Liver (tissue), 9 donors: ENCODE results near the gene SLC24A1. TPM values are rescaled to one million over a fixed set of nuclear protein-coding genes. Genes with fewer than 3 reads are reported as not detected.

Experiments used
- DNase-seq: peaks from one replicate; pipeline ENCODE4 v3.0.0-alpha.2; 2017; ENCODE audit warnings: low spot score
- H3K27ac ChIP-seq, 2 donors: one replicate each; pipeline ENCODE4 v1.7.0; 2013; ENCODE audit warnings: inconsistent platforms in 2 of 2, low read length in 2 of 2, control low read depth in 1 of 2, low read depth in 1 of 2, mild to moderate bottlenecking in 1 of 2
- H3K27me3 ChIP-seq, 4 donors: one replicate each; pipeline versions ENCODE4 v1.6.1 to v1.7.0; 2013; ENCODE audit warnings: low read length in 3 of 4, inconsistent platforms in 1 of 4, mild to moderate bottlenecking in 1 of 4, moderate library complexity in 1 of 4; ENCODE audit not compliant: control insufficient read depth in 4 of 4, insufficient read depth in 4 of 4
- H3K36me3 ChIP-seq, 4 donors: one replicate each; pipeline versions ENCODE4 v1.6.1 to v1.7.0; 2013; ENCODE audit warnings: low read length in 3 of 4, mild to moderate bottlenecking in 3 of 4, low read depth in 1 of 4, moderate library complexity in 1 of 4; ENCODE audit not compliant: control insufficient read depth in 4 of 4, insufficient read depth in 3 of 4
- H3K4me1 ChIP-seq, 4 donors: one replicate each; pipeline versions ENCODE4 v1.6.1 to v1.7.0; 2013; ENCODE audit warnings: low read length in 3 of 4, mild to moderate bottlenecking in 3 of 4, moderate library complexity in 1 of 4; ENCODE audit not compliant: control insufficient read depth in 4 of 4, insufficient read depth in 4 of 4
- H3K4me3 ChIP-seq, 3 donors: one replicate each; pipeline versions ENCODE4 v1.6.1 to v1.7.0; 2013; ENCODE audit warnings: low read length in 3 of 3, control low read depth in 1 of 3, low read depth in 1 of 3, mild to moderate bottlenecking in 1 of 3
- H3K9ac ChIP-seq, 2 donors: one replicate each; pipeline ENCODE4 v1.7.0; 2013; ENCODE audit warnings: low read length in 2 of 2, mild to moderate bottlenecking in 2 of 2, moderate library complexity in 2 of 2, control low read depth in 1 of 2, low read depth in 1 of 2
- H3K9me3 ChIP-seq, 4 donors: one replicate each; pipeline versions ENCODE4 v1.6.1 to v1.7.0; 2013; ENCODE audit warnings: low read length in 3 of 4; ENCODE audit not compliant: control insufficient read depth in 4 of 4
- EGR1 ChIP-seq, 2 donors: IDR thresholded peaks; 2 replicates each; pipeline ENCODE4 v1.6.1; 2016 to 2018; ENCODE audit warnings: antibody characterized with exemption in 2 of 2, low read depth in 2 of 2
- FOXA1 ChIP-seq: IDR thresholded peaks from 2 replicates; pipeline ENCODE4 v1.6.1; 2016; ENCODE audit warnings: antibody characterized with exemption
- GABPA ChIP-seq, 2 donors: IDR thresholded peaks in 1 of 2; conservative IDR thresholded peaks in 1 of 2; 2 replicates each; pipeline ENCODE4 v1.6.1; 2016; ENCODE audit warnings: antibody characterized with exemption in 2 of 2, mild to moderate bottlenecking in 1 of 2, moderate library complexity in 1 of 2
- HNF4A ChIP-seq, 2 donors: conservative IDR thresholded peaks; 2 replicates each; pipeline ENCODE4 v1.6.1; 2016; ENCODE audit warnings: antibody characterized with exemption in 2 of 2, mild to moderate bottlenecking in 2 of 2
- HNF4G ChIP-seq: IDR thresholded peaks from 2 replicates; pipeline ENCODE4 v1.6.1; 2016; ENCODE audit warnings: antibody characterized with exemption
- JUND ChIP-seq, 2 donors: IDR thresholded peaks; 2 replicates each; pipeline ENCODE4 v1.6.1; 2016; ENCODE audit warnings: antibody characterized with exemption in 2 of 2
- NR2F2 ChIP-seq: IDR thresholded peaks from 2 replicates; pipeline ENCODE4 v1.6.1; 2016; ENCODE audit warnings: antibody characterized with exemption
- RAD21 ChIP-seq, 2 donors: IDR thresholded peaks; 2 replicates each; pipeline ENCODE4 v1.6.1; 2016; ENCODE audit warnings: antibody characterized with exemption in 2 of 2, mild to moderate bottlenecking in 2 of 2
- TAF1 ChIP-seq: conservative IDR thresholded peaks from 2 replicates; pipeline ENCODE4 v1.6.1; 2016; ENCODE audit warnings: antibody characterized with exemption, mild to moderate bottlenecking
- YY1 ChIP-seq: IDR thresholded peaks from 2 replicates; pipeline ENCODE4 v1.6.1; 2016; ENCODE audit warnings: antibody characterized with exemption, mild to moderate bottlenecking
- WGBS: extraction: QIAGEN DNeasy Blood & Tissue Kit; methylation state at CpG from one replicate; pipeline ENCODE4 v1.1.7; 2013; 5-methylcytosine and 5-hydroxymethylcytosine counted together
- polyA plus RNA-seq, 2 donors: library from polyadenylated mRNA; stranded (reverse) in 1 of 2; unstranded in 1 of 2; fragments of 200-250 nt in 1 of 2; fragments of >200 nt in 1 of 2; fragmentation: Nextera tagmentation in 1 of 2; extraction: Ambion mirVana in 1 of 2; gene quantifications; one replicate each; pipeline versions ENCODE4 v1.2.1 to v1.2.3, GENCODE V29; 2013 to 2015
- total RNA-seq, 2 donors: library from RNA; depleted of rRNA; stranded (reverse); fragments of >200 nt; gene quantifications; one replicate each; pipeline ENCODE4 v1.2.3, GENCODE V29; 2014
- TF ChIP-seq, protein P1 (sequence below): IDR thresholded peaks from 2 replicates; pipeline ENCODE4 v1.6.1; 2016; ENCODE audit warnings: antibody characterized with exemption
- TF ChIP-seq, protein P2 (sequence below): IDR thresholded peaks from 2 replicates; pipeline ENCODE4 v1.6.1; 2016; ENCODE audit warnings: antibody characterized with exemption
- TF ChIP-seq, protein P3 (sequence below): IDR thresholded peaks from 2 replicates; pipeline ENCODE4 v1.6.1; 2016; ENCODE audit warnings: antibody characterized with exemption
- TF ChIP-seq, protein P4 (sequence below): fragments of 150-350 bp; IDR thresholded peaks from 2 replicates; pipeline ENCODE4 v1.5.1; 2017; ENCODE audit warnings: improper control_type of control experiment, low read depth, low read length; ENCODE audit not compliant: missing input control
- donor health status: healthy.
- donor health status: healthy.
- donor health status: healthy.
- donor health status: healthy.
- donor health status: healthy.

The SLC24A1 gene
- total and polyA plus RNA-seq, 4 donors: 1.8 to 3.3 (median 2.2) TPM

DNA sequence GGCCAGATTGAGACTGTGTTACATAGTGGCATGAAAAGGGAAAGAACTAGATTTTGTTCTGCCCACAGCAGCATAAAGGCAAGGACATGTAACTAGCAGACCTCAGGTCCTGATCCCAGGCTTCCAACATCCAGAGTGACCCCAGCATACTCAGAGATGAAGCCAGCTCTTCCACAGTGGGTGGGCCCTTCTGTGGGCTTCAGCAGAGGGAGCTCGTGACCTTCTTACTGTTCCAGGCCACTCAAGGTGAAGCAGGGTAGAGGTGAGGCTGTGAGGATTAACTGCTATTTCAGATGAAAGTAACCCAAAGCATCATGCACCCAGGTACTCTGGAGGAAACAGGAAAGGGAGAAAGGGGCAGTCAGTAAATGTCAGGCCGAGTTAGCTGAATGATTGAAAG is 905 bp upstream of the SLC24A1 start (continued):
- TF ChIP-seq JUND (IDR thresholded peaks at IDR 0.05): no peak
- no peak for TF ChIP-seq TAF1
- TF ChIP-seq, protein P1, sequence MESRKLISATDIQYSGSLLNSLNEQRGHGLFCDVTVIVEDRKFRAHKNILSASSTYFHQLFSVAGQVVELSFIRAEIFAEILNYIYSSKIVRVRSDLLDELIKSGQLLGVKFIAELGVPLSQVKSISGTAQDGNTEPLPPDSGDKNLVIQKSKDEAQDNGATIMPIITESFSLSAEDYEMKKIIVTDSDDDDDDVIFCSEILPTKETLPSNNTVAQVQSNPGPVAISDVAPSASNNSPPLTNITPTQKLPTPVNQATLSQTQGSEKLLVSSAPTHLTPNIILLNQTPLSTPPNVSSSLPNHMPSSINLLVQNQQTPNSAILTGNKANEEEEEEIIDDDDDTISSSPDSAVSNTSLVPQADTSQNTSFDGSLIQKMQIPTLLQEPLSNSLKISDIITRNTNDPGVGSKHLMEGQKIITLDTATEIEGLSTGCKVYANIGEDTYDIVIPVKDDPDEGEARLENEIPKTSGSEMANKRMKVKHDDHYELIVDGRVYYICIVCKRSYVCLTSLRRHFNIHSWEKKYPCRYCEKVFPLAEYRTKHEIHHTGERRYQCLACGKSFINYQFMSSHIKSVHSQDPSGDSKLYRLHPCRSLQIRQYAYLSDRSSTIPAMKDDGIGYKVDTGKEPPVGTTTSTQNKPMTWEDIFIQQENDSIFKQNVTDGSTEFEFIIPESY: no peak
- TF ChIP-seq GABPA (IDR thresholded peaks at IDR 0.05 in 1 of 2, conservative IDR thresholded peaks at IDR 0.05 in 1 of 2): no peak
- no peak for TF ChIP-seq NR2F2
- TF ChIP-seq FOXA1: no peak
- no peak for TF ChIP-seq EGR1 (IDR thresholded peaks at IDR 0.05; ENCODE audit: low read depth in 2 of 2)

DNA sequence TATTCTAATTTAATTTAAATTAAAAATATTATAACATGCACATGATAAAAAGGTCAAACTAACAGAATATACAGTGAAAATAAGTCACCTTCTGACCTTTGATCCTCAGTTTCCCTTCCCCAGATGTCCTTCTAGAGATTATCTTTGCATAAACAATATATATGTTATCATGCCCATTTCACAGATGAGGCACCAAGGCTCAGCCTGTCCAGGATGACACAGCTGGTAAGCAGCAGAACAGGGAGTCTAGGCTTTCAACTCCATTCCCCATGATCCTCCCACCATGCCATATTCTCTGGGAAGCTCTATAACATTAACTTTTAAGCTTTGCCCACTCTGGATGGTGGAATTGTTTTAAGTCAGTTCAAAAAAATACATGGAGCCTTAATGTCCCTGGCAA is 1.4 kb downstream of the SLC24A1 start:
- no peak for TF ChIP-seq TAF1
- TF ChIP-seq HNF4A (conservative IDR thresholded peaks at IDR 0.05): no peak
- no peak for TF ChIP-seq YY1
- no peak for TF ChIP-seq GABPA (IDR thresholded peaks at IDR 0.05 in 1 of 2, conservative IDR thresholded peaks at IDR 0.05 in 1 of 2)
- TF ChIP-seq, protein P2, sequence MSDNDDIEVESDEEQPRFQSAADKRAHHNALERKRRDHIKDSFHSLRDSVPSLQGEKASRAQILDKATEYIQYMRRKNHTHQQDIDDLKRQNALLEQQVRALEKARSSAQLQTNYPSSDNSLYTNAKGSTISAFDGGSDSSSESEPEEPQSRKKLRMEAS: no peak
- TF ChIP-seq HNF4G: no peak
- TF ChIP-seq, protein P3, sequence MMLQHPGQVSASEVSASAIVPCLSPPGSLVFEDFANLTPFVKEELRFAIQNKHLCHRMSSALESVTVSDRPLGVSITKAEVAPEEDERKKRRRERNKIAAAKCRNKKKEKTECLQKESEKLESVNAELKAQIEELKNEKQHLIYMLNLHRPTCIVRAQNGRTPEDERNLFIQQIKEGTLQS: no peak
- TF ChIP-seq NR2F2: no peak
- Histone ChIP-seq H3K27me3 (no peaks in the 10 kb centered on the region), H3K27ac (no peak overlapping the region), H3K9me3 (no peaks in the 10 kb centered on the region), H3K4me3 (no peak overlapping the region), H3K9ac (no peak overlapping the region), H3K4me1 (peaks cover 0 to 3% (median 0%) of the 10 kb centered on the region in 4 donors), H3K36me3 (peaks cover 0 to 11% (median 6%) of the 10 kb centered on the region in 4 donors)
- DNase-seq: no peak

DNA sequence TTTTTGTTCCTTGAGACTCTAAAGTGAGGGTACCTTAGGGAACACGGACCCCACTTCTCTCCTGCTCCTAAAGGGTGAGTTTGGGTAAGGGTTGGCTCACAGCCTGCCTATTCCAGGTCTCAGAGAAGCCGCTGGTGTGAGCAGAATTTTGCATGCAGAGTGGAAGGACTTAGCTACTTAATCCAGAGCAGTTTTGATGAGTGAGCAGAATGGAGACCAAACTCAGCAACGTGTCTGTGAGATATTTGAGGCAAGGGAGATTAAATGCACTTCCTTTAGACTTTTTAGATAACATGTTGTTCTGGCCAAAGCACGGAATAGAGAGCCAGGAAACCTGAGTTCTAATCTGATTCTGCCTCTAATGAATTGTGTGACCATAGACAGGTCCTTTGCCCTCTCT is 5.1 kb downstream of the SLC24A1 start:
- Histone ChIP-seq H3K27me3 (no peaks in the 10 kb centered on the region), H3K4me1 (peaks cover 0 to under 1% (median 0%) of the 10 kb centered on the region in 4 donors), H3K9ac (no peak overlapping the region), H3K9me3 (no peaks in the 10 kb centered on the region), H3K27ac (no peak overlapping the region), H3K36me3 (peaks cover 0 to 11% (median 6%) of the 10 kb centered on the region in 4 donors), H3K4me3 (no peak overlapping the region)
- TF ChIP-seq HNF4G (no peak), GABPA (IDR thresholded peaks at IDR 0.05 in 1 of 2, conservative IDR thresholded peaks at IDR 0.05 in 1 of 2) (no peak), HNF4A (conservative IDR thresholded peaks at IDR 0.05) (no peak), JUND (IDR thresholded peaks at IDR 0.05) (no peak), RAD21 (IDR thresholded peaks at IDR 0.05) (no peak), FOXA1 (no peak), YY1 (no peak)
- TF ChIP-seq, protein P4, sequence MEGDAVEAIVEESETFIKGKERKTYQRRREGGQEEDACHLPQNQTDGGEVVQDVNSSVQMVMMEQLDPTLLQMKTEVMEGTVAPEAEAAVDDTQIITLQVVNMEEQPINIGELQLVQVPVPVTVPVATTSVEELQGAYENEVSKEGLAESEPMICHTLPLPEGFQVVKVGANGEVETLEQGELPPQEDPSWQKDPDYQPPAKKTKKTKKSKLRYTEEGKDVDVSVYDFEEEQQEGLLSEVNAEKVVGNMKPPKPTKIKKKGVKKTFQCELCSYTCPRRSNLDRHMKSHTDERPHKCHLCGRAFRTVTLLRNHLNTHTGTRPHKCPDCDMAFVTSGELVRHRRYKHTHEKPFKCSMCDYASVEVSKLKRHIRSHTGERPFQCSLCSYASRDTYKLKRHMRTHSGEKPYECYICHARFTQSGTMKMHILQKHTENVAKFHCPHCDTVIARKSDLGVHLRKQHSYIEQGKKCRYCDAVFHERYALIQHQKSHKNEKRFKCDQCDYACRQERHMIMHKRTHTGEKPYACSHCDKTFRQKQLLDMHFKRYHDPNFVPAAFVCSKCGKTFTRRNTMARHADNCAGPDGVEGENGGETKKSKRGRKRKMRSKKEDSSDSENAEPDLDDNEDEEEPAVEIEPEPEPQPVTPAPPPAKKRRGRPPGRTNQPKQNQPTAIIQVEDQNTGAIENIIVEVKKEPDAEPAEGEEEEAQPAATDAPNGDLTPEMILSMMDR: no peak
- WGBS: 83% methylated on average over 4 of the region's 4 CpGs
- DNase-seq: no peak
